Measurements from ENCODE around the gene CATSPER3. TPM values are rescaled to one million over a fixed set of nuclear protein-coding genes. Genes with fewer than 3 reads are reported as not detected.

CATSPER3 gene
- total and polyA plus RNA-seq, 2 donors (not counting 1 experiment from before 2014, with no cell fraction given), result 0.12 to 0.17 TPM

- Histone ChIP-seq H4K20me1 (ENCODE audit: control insufficient read depth, extremely low read depth, insufficient read depth, low read length) (no peaks in the 10 kb centered on the region), H3K36me3 (ENCODE audit: control insufficient read depth, insufficient read depth, low read length) (no peaks in the 10 kb centered on the region), H2AFZ (ENCODE audit: low read length) (no peak overlapping the region), H3K9me3 (ENCODE audit: control insufficient read depth, insufficient read depth, low read depth, low read length) (no peaks in the 10 kb centered on the region), H3K4me1 (ENCODE audit: control insufficient read depth, extremely low read depth, insufficient read depth, low read length) (no peaks in the 10 kb centered on the region), H3K4me3 (replicated peaks in 1 of 4; ENCODE audit: control extremely low read depth in 1 of 4, insufficient read depth in 1 of 4, low read depth in 3 of 4, low read length in 4 of 4) (no peak overlapping the region), H3K27me3 (ENCODE audit: control insufficient read depth, insufficient read depth, low read length) (peaks cover 24% of the 10 kb centered on the region), H3K9ac (ENCODE audit: insufficient read depth, low read length) (no peak overlapping the region), H3K79me2 (ENCODE audit: control insufficient read depth, insufficient read depth, low read length) (no peaks in the 10 kb centered on the region), H3K27ac (ENCODE audit: insufficient read depth, low read length) (no peak overlapping the region), H3K4me2 (ENCODE audit: extremely low read depth, insufficient read depth, low read length) (no peak overlapping the region)
- no peak for TF ChIP-seq EZH2 (IDR thresholded peaks at IDR 0.05; ENCODE audit: low read length, missing control alignments)
- TF ChIP-seq, protein P1, sequence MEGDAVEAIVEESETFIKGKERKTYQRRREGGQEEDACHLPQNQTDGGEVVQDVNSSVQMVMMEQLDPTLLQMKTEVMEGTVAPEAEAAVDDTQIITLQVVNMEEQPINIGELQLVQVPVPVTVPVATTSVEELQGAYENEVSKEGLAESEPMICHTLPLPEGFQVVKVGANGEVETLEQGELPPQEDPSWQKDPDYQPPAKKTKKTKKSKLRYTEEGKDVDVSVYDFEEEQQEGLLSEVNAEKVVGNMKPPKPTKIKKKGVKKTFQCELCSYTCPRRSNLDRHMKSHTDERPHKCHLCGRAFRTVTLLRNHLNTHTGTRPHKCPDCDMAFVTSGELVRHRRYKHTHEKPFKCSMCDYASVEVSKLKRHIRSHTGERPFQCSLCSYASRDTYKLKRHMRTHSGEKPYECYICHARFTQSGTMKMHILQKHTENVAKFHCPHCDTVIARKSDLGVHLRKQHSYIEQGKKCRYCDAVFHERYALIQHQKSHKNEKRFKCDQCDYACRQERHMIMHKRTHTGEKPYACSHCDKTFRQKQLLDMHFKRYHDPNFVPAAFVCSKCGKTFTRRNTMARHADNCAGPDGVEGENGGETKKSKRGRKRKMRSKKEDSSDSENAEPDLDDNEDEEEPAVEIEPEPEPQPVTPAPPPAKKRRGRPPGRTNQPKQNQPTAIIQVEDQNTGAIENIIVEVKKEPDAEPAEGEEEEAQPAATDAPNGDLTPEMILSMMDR (conservative IDR thresholded peaks at IDR 0.05 in 1 of 2, IDR thresholded peaks at IDR 0.05 in 1 of 2; ENCODE audit: low read depth in 1 of 2, low read length in 2 of 2), result no peak
- DNase-seq (ENCODE audit: low read depth in 2 of 2), result no peak
Measured at GRCh38 chr5:135056316-135057030, 88.8 kb downstream of the CATSPER3 start.

DNA sequence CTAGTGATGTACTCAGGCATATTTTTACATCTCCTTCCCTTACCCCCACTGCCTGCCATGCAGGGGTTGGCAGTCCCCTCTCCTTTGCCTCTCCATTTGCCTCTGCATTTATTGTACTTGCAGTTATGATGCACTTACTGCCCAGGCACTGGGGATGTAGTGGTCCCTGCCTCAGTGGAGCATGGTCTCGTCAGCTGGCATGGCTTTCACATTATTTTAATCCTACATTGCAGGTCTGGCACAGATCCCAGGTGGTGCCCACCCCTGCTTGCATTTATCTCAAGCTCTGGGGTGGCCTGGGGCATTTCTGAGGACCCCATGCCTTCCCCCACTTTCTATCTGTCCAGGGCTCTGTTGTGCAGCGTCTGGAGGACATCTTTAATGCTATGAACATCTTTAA is 89.5 kb downstream of the CATSPER3 start:
- no peak for DNase-seq (ENCODE audit: low read depth in 2 of 2)
- H3K27me3 ChIP-seq (ENCODE audit: control insufficient read depth, insufficient read depth, low read length), result peaks cover 22% of the 10 kb centered on the region

DNA sequence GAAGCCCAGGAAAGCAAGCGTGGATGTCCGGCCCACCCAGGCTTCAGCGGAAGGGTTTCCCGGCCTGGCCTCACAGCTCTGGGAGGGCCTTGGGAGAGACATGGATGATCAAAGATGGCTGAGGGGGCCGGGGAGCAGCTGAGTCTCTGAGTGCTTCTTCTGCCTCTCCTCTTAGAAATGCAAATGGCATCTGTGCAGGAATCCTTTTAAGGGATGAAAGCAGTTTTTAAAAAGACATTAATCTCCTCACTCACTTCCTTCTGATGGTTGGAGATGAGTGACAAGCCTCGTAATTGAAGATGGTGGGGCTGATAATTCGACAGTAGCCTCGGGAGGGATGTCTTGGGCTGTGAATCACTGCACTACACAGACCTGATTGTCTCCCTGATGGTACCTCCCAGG is 90.6 kb downstream of the CATSPER3 start:
- no peaks in the 10 kb centered on the region for H4K20me1 ChIP-seq (ENCODE audit: control insufficient read depth, extremely low read depth, insufficient read depth, low read length)
- H3K27me3 ChIP-seq (ENCODE audit: control insufficient read depth, insufficient read depth, low read length), result peaks cover 18% of the 10 kb centered on the region
- TF ChIP-seq EZH2 (IDR thresholded peaks at IDR 0.05; ENCODE audit: low read length, missing control alignments), result no peak
- TF ChIP-seq, protein P1 (conservative IDR thresholded peaks at IDR 0.05 in 1 of 2, IDR thresholded peaks at IDR 0.05 in 1 of 2; ENCODE audit: low read depth in 1 of 2, low read length in 2 of 2), result no peak
- H3K9me3 ChIP-seq (ENCODE audit: control insufficient read depth, insufficient read depth, low read depth, low read length), result no peaks in the 10 kb centered on the region
- no peak overlapping the region for H3K9ac ChIP-seq (ENCODE audit: insufficient read depth, low read length)
- H3K27ac ChIP-seq (ENCODE audit: insufficient read depth, low read length), result no peak overlapping the region
- H2AFZ ChIP-seq (ENCODE audit: low read length), result no peak overlapping the region
- H3K36me3 ChIP-seq (ENCODE audit: control insufficient read depth, insufficient read depth, low read length), result no peaks in the 10 kb centered on the region
- H3K4me3 ChIP-seq (replicated peaks in 1 of 4; ENCODE audit: control extremely low read depth in 1 of 4, insufficient read depth in 1 of 4, low read depth in 3 of 4, low read length in 4 of 4), result no peak overlapping the region
- no peaks in the 10 kb centered on the region for H3K4me1 ChIP-seq (ENCODE audit: control insufficient read depth, extremely low read depth, insufficient read depth, low read length)
- no peak overlapping the region for H3K4me2 ChIP-seq (ENCODE audit: extremely low read depth, insufficient read depth, low read length)
- peak in 1 of 2 donors; percentile 6 for DNase-seq (ENCODE audit: low read depth in 2 of 2)
- no peaks in the 10 kb centered on the region for H3K79me2 ChIP-seq (ENCODE audit: control insufficient read depth, insufficient read depth, low read length)

More for the DNA sequence above, 89.5 kb downstream of the CATSPER3 start:
- no peak overlapping the region for H3K27ac ChIP-seq (ENCODE audit: insufficient read depth, low read length)
- no peaks in the 10 kb centered on the region for H3K9me3 ChIP-seq (ENCODE audit: control insufficient read depth, insufficient read depth, low read depth, low read length)
- no peak for TF ChIP-seq EZH2 (IDR thresholded peaks at IDR 0.05; ENCODE audit: low read length, missing control alignments)
- TF ChIP-seq, protein P1 (conservative IDR thresholded peaks at IDR 0.05 in 1 of 2, IDR thresholded peaks at IDR 0.05 in 1 of 2; ENCODE audit: low read depth in 1 of 2, low read length in 2 of 2), result no peak
- no peaks in the 10 kb centered on the region for H3K36me3 ChIP-seq (ENCODE audit: control insufficient read depth, insufficient read depth, low read length)
- no peak overlapping the region for H3K4me2 ChIP-seq (ENCODE audit: extremely low read depth, insufficient read depth, low read length)
- no peaks in the 10 kb centered on the region for H3K79me2 ChIP-seq (ENCODE audit: control insufficient read depth, insufficient read depth, low read length)
- H3K9ac ChIP-seq (ENCODE audit: insufficient read depth, low read length), result no peak overlapping the region
- H4K20me1 ChIP-seq (ENCODE audit: control insufficient read depth, extremely low read depth, insufficient read depth, low read length), result no peaks in the 10 kb centered on the region
- no peak overlapping the region for H2AFZ ChIP-seq (ENCODE audit: low read length)
- no peak overlapping the region for H3K4me3 ChIP-seq (replicated peaks in 1 of 4; ENCODE audit: control extremely low read depth in 1 of 4, insufficient read depth in 1 of 4, low read depth in 3 of 4, low read length in 4 of 4)
- no peaks in the 10 kb centered on the region for H3K4me1 ChIP-seq (ENCODE audit: control insufficient read depth, extremely low read depth, insufficient read depth, low read length)

Measured in fibroblast of lung (primary cell).